GM18526 (cell line): ENCODE measurements around the gene ZNF273.

Experiments
- POLR2A ChIP-seq: IDR thresholded peaks from 3 replicates; pipeline ENCODE4 v1.6.1; 2011; ENCODE audit not compliant: insufficient read length; ENCODE audit errors: extremely low read depth

The ZNF273 gene

GRCh38 chr7:64904008-64904407 is 935 bp downstream of the ZNF273 start:
- TF ChIP-seq POLR2A: no peak

- TF ChIP-seq POLR2A: no peak
Observed at GRCh38 chr7:64905133-64905532, 2.1 kb downstream of the ZNF273 start.

GRCh38 chr7:64905547-64905946 is 2.5 kb downstream of the ZNF273 start:
- no peak for TF ChIP-seq POLR2A

- TF ChIP-seq POLR2A: no peak
Observed at GRCh38 chr7:64907641-64908326, 4.7 kb downstream of the ZNF273 start.

- no peak for TF ChIP-seq POLR2A
Observed at GRCh38 chr7:64908358-64908757, 5.3 kb downstream of the ZNF273 start.

- no peak for TF ChIP-seq POLR2A
Observed at GRCh38 chr7:64914557-64914956, 11.5 kb downstream of the ZNF273 start.

GRCh38 chr7:64934478-64934877 is 31.4 kb downstream of the ZNF273 start:
- no peak for TF ChIP-seq POLR2A

- no peak for TF ChIP-seq POLR2A
Observed at GRCh38 chr7:64938540-64938939, 35.5 kb downstream of the ZNF273 start.

GRCh38 chr7:64945503-64946175 is 42.6 kb downstream of the ZNF273 start:
- TF ChIP-seq POLR2A: no peak

GRCh38 chr7:64946772-64947171 is 43.7 kb downstream of the ZNF273 start:
- TF ChIP-seq POLR2A: no peak

GRCh38 chr7:64947252-64948000 is 44.4 kb downstream of the ZNF273 start:
- TF ChIP-seq POLR2A: no peak

- no peak for TF ChIP-seq POLR2A
Observed at GRCh38 chr7:64951250-64951848, 48.3 kb downstream of the ZNF273 start.

- no peak for TF ChIP-seq POLR2A
Observed at GRCh38 chr7:64959072-64959747, 56.1 kb downstream of the ZNF273 start.

- TF ChIP-seq POLR2A: no peak
Observed at GRCh38 chr7:64965594-64965993, 62.5 kb downstream of the ZNF273 start.
